ENCODE data around the gene GPR161.
"Not testable (repeated sequence)": the region's sequence is repeated elsewhere in the genome, so short reads cannot be mapped to it uniquely, and the experiment has no call there.

GPR161 gene

GRCh38 chr1:168088511-168089325, 48.0 kb downstream of the GPR161 start:
- no peak for DNase-seq (ENCODE audit: low read depth in 2 of 2)

GRCh38 chr1:168087696-168088095, 49.0 kb downstream of the GPR161 start:
- DNase-seq (ENCODE audit: low read depth in 2 of 2) = no peak

GRCh38 chr1:168086438-168086837, 50.3 kb downstream of the GPR161 start:
- DNase-seq (ENCODE audit: low read depth in 2 of 2) = no peak

- DNase-seq (ENCODE audit: low read depth in 2 of 2) = no peak
These were observed 51.3 kb downstream of the GPR161 start for GRCh38 chr1:168085401-168085872.

- DNase-seq (ENCODE audit: low read depth in 2 of 2) = peak; percentile 14 to 16
These were observed 52.1 kb downstream of the GPR161 start for GRCh38 chr1:168084396-168085231.

- DNase-seq (ENCODE audit: low read depth in 2 of 2) = no peak
These were observed 53.0 kb downstream of the GPR161 start for GRCh38 chr1:168083456-168084325.

GRCh38 chr1:168082008-168082876, 54.5 kb downstream of the GPR161 start:
- peak; percentile 13 to 21 for DNase-seq (ENCODE audit: low read depth in 2 of 2)

GRCh38 chr1:168081373-168082007, 55.2 kb downstream of the GPR161 start:
- DNase-seq (ENCODE audit: low read depth in 2 of 2) = no peak

GRCh38 chr1:168079761-168080160, 57.0 kb downstream of the GPR161 start:
- no peak for DNase-seq (ENCODE audit: low read depth in 2 of 2)

- DNase-seq (ENCODE audit: low read depth in 2 of 2) = no peak
These were observed 67.3 kb downstream of the GPR161 start for GRCh38 chr1:168069384-168069783.

- DNase-seq (ENCODE audit: low read depth in 2 of 2) = no peak
These were observed 71.2 kb downstream of the GPR161 start for GRCh38 chr1:168065506-168065905.

- no peak for DNase-seq (ENCODE audit: low read depth in 2 of 2)
These were observed 72.5 kb downstream of the GPR161 start for GRCh38 chr1:168064216-168064615.

- no peak for DNase-seq (ENCODE audit: low read depth in 2 of 2)
These were observed 78.8 kb downstream of the GPR161 start for GRCh38 chr1:168057921-168058320.

- no peak for DNase-seq (ENCODE audit: low read depth in 2 of 2)
These were observed 79.4 kb downstream of the GPR161 start for GRCh38 chr1:168057355-168057754.

GRCh38 chr1:168056152-168056551, 80.6 kb downstream of the GPR161 start:
- not testable (repeated sequence) for DNase-seq (ENCODE audit: low read depth in 2 of 2)

- no peak for DNase-seq (ENCODE audit: low read depth in 2 of 2)
These were observed 82.6 kb downstream of the GPR161 start for GRCh38 chr1:168054117-168054516.

- no peak for DNase-seq (ENCODE audit: low read depth in 2 of 2)
These were observed 83.0 kb downstream of the GPR161 start for GRCh38 chr1:168053681-168054080.

GRCh38 chr1:168050880-168051279, 85.8 kb downstream of the GPR161 start:
- DNase-seq (ENCODE audit: low read depth in 2 of 2) = no peak

GRCh38 chr1:168050307-168050706, 86.4 kb downstream of the GPR161 start:
- no peak for DNase-seq (ENCODE audit: low read depth in 2 of 2)

GRCh38 chr1:168045311-168045710, 91.4 kb downstream of the GPR161 start:
- no peak for DNase-seq (ENCODE audit: low read depth in 2 of 2)
